Tibial nerve (tissue), 4 donors: Measurements from ENCODE around the gene CLN6.

Experiments
- CTCF ChIP-seq, 5 experiments: fragments of 200-600 bp in 3 of 5; fragments of 450-650 bp in 2 of 5; sonication (generic) in 3 of 5; IDR thresholded peaks; one replicate each; pipeline ENCODE4 v1.5.1; 2016 to 2019; ENCODE audit warnings: antibody characterized with exemption in 5 of 5, mild to moderate bottlenecking in 3 of 5, moderate library complexity in 2 of 5
- EP300 ChIP-seq, 2 donors: sonication (generic); formaldehyde crosslinking; IDR thresholded peaks; one replicate each; pipeline ENCODE4 v1.6.1; 2017; ENCODE audit warnings: antibody characterized with exemption in 2 of 2, mild to moderate bottlenecking in 1 of 2
- POLR2A ChIP-seq, 2 donors: fragments of 450-650 bp; IDR thresholded peaks; one replicate each; pipeline ENCODE4 v1.6.1; 2017; ENCODE audit warnings: antibody characterized with exemption in 2 of 2, mild to moderate bottlenecking in 2 of 2, moderate library complexity in 2 of 2

DNA sequence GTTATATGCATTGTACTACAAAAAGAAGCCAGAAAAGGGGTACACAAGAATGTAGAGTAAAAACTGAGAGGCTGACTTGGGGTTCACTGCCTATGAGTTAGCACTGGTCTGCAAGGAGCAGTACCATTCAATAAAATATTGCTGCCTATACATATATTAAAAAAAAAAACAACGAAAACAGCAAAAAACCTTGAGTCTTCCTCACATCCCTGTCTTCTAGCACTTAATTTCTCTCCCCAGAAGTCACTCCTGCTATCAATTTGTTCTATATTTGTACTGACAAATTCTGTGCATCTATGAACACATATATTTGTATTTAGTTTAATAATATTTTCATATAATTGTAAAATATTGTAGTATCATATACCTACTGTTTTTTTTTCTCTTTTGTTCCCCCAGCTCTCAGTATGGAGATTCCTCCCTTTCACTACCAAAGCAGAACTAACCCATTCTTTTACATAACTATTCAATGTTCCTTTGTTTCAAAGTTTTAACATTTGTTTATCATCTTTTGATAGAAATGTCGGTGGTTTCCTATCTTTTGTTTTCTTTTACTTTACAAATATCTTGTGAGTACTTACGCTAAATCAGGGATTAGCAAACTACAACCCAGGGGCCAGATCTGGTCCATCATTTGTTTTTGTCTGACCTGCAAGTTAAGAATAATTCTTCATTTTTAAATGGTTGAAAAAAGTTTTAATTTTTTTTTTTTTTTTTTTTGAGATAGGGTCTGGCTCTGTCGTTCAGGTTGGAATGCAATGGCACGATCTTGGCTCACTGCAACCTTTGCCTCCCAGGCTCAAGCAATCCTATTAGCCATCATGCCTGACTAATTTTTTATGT is 33.2 kb upstream of the CLN6 start:
- TF ChIP-seq POLR2A (IDR thresholded peaks at IDR 0.05) (no peak), CTCF (IDR thresholded peaks at IDR 0.05) (no peak), EP300 (IDR thresholded peaks at IDR 0.05) (no peak)
